GM12878 (cell line): ENCODE measurements around the gene FMNL2. TPM values are rescaled to one million over a fixed set of nuclear protein-coding genes. Genes with fewer than 3 reads are reported as not detected.

Source experiments
- ATF7 ChIP-seq: fragments of 450-650 bp; IDR thresholded peaks from 2 replicates; pipeline ENCODE4 v1.6.1; 2016; ENCODE audit warnings: low read depth, mild to moderate bottlenecking
- BHLHE40 ChIP-seq, 2 experiments: fragments of 450-650 bp in 1 of 2; IDR thresholded peaks; 2 replicates each; pipeline ENCODE4 v1.6.1; 2011 to 2017; ENCODE audit warnings: low read depth in 2 of 2, borderline replicate concordance in 1 of 2, improper control_type of control experiment in 1 of 2, low read length in 1 of 2, mild to moderate bottlenecking in 1 of 2
- CHD4 ChIP-seq: fragments of 200-600 bp; sonication (generic); IDR thresholded peaks from 2 replicates; pipeline ENCODE4 v1.6.1; 2016; ENCODE audit warnings: mild to moderate bottlenecking
- IKZF2 ChIP-seq, 2 experiments: fragments of 450-650 bp; IDR thresholded peaks; 2 replicates each; pipeline ENCODE4 v1.6.1; 2017; ENCODE audit warnings: mild to moderate bottlenecking in 2 of 2, moderate library complexity in 2 of 2
- IRF4 ChIP-seq: IDR thresholded peaks from 2 replicates; pipeline ENCODE4 v1.6.1; 2011; ENCODE audit warnings: low read depth, low read length
- JUNB ChIP-seq: IDR thresholded peaks from 2 replicates; pipeline ENCODE4 v1.6.1; 2016; ENCODE audit warnings: antibody characterized with exemption, mild to moderate bottlenecking
- LARP7 ChIP-seq: fragments of 450-650 bp; IDR thresholded peaks from 2 replicates; pipeline ENCODE4 v1.6.1; 2017; ENCODE audit warnings: mild to moderate bottlenecking
- MEF2A ChIP-seq: IDR thresholded peaks from 2 replicates; pipeline ENCODE4 v1.6.1; 2011; ENCODE audit warnings: low read depth, mild to moderate bottlenecking, low read length, moderate library complexity; ENCODE audit not compliant: insufficient read depth
- NFIC ChIP-seq: IDR thresholded peaks from 2 replicates; pipeline ENCODE4 v1.6.1; 2012; ENCODE audit warnings: low read depth, mild to moderate bottlenecking, inconsistent platforms, low read length, moderate library complexity
- PML ChIP-seq: IDR thresholded peaks from 2 replicates; pipeline ENCODE4 v1.6.1; 2012; ENCODE audit warnings: low read length, inconsistent platforms
- POU2F2 ChIP-seq: IDR thresholded peaks from 3 replicates; pipeline ENCODE4 v1.6.1; 2011; ENCODE audit warnings: low read depth, mild to moderate bottlenecking, low read length, borderline replicate concordance
- RUNX3 ChIP-seq: IDR thresholded peaks from 2 replicates; pipeline ENCODE4 v1.6.1; 2012; ENCODE audit warnings: low read length, inconsistent platforms
- YBX1 ChIP-seq: fragments of 450-650 bp; IDR thresholded peaks from 2 replicates; pipeline ENCODE4 v1.6.1; 2016; ENCODE audit warnings: antibody characterized with exemption
- ZBED1 ChIP-seq: IDR thresholded peaks from 2 replicates; pipeline ENCODE4 v1.6.1; 2016; ENCODE audit warnings: borderline replicate concordance
- ZNF384 ChIP-seq: IDR thresholded peaks from 2 replicates; pipeline ENCODE4 v1.6.1; 2012; ENCODE audit warnings: low read depth, mild to moderate bottlenecking, low read length, improper control_type of control experiment, borderline replicate concordance
- polyA plus RNA-seq, 11 experiments: library from polyadenylated mRNA; depleted of rRNA in 4 of 11; unstranded in 6 of 11; stranded (reverse) in 5 of 11; fragments of >200 nt; fragmentation: Nextera tagmentation in 4 of 11; fragmentation: Illumina TruSeq in 1 of 11; extraction: Ambion mirVana in 4 of 11; extraction: Trizol in 1 of 11; gene quantifications; 1 replicate in 1 of 11; 2 replicates in 10 of 11; pipeline versions ENCODE4 v1.2.1 to v1.2.3, GENCODE V29; 2011 to 2016; ENCODE audit warnings: inconsistent platforms in 2 of 11, missing spikeins in 2 of 11, low read depth in 1 of 11
- total RNA-seq, 4 experiments: library from RNA; depleted of rRNA in 3 of 4; stranded (reverse); fragments of >200 nt in 3 of 4; fragmentation: Illumina TruSeq in 1 of 4; extraction: Trizol in 1 of 4; gene quantifications; 2 replicates each; pipeline versions ENCODE4 v1.2.1 to v1.2.3, GENCODE V29; 2013 to 2021
- TF ChIP-seq, protein P1 (sequence below): fragments of 450-650 bp; formaldehyde crosslinking; IDR thresholded peaks from 2 replicates; pipeline ENCODE4 v1.5.0; 2022; ENCODE audit warnings: mild to moderate bottlenecking, missing genetic modification characterization
- TF ChIP-seq, protein P2 (sequence below): IDR thresholded peaks from 2 replicates; pipeline ENCODE4 v1.6.1; 2012; ENCODE audit warnings: low read length, inconsistent platforms
- TF ChIP-seq, protein P3 (sequence below): fragments of 450-650 bp; IDR thresholded peaks from 2 replicates; pipeline ENCODE4 v1.6.1; 2017; ENCODE audit warnings: mild to moderate bottlenecking, low read depth, inconsistent platforms; ENCODE audit not compliant: poor library complexity, severe bottlenecking
- TF ChIP-seq, protein P4 (sequence below): fragments of 450-650 bp; IDR thresholded peaks from 2 replicates; pipeline ENCODE4 v1.6.1; 2017; ENCODE audit warnings: low read depth, mild to moderate bottlenecking, moderate library complexity

Gene FMNL2
- total and polyA plus RNA-seq, 10 of the 15 experiments (the other 5 are each of a cell fraction or from before 2014, with no cell fraction given), result 0.13 to 9.9 (median 0.35) TPM

DNA sequence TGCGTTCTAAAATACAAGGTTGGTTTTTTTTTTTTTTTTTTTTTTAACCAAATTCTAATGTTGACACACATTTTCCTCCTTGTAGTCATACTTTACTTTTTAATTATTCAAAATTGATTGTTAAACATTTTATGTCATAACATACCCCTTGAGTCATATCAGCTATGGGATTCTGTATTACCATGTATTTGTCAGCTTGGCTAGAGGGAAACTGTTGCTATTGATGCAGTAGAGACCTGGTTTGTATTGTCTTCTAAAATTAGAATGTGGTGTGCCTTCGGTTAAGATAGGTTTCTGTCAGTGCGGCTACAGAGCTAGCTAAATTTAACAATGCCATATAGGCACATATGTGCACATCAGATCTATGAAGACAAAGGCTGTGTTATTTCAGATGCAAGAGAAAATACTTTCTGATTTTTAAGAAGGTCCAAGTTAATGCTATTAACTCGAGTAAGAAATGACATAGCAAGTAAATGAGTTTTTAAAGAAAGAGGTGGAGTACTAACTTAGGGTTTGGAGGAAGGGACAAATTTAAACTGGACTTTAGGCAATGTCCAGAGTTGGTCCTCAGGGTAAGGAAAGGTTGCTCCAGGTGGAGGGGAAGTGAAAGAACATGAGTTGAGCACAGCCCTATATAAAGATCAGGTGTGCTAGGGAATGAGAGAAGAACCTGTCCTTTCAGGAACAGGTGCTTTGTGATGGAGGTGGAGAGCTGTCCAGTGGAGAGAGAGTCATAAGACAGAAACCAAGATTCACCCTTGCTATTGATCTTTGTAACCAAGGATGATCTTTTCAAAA, 230.0 kb downstream of the FMNL2 start (continued):
- TF ChIP-seq, protein P1, sequence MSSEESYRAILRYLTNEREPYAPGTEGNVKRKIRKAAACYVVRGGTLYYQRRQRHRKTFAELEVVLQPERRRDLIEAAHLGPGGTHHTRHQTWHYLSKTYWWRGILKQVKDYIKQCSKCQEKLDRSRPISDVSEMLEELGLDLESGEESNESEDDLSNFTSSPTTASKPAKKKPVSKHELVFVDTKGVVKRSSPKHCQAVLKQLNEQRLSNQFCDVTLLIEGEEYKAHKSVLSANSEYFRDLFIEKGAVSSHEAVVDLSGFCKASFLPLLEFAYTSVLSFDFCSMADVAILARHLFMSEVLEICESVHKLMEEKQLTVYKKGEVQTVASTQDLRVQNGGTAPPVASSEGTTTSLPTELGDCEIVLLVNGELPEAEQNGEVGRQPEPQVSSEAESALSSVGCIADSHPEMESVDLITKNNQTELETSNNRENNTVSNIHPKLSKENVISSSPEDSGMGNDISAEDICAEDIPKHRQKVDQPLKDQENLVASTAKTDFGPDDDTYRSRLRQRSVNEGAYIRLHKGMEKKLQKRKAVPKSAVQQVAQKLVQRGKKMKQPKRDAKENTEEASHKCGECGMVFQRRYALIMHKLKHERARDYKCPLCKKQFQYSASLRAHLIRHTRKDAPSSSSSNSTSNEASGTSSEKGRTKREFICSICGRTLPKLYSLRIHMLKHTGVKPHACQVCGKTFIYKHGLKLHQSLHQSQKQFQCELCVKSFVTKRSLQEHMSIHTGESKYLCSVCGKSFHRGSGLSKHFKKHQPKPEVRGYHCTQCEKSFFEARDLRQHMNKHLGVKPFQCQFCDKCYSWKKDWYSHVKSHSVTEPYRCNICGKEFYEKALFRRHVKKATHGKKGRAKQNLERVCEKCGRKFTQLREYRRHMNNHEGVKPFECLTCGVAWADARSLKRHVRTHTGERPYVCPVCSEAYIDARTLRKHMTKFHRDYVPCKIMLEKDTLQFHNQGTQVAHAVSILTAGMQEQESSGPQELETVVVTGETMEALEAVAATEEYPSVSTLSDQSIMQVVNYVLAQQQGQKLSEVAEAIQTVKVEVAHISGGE (CRISPR knock-in tag), result no peak
- no peak for TF ChIP-seq LARP7
- TF ChIP-seq, protein P2, sequence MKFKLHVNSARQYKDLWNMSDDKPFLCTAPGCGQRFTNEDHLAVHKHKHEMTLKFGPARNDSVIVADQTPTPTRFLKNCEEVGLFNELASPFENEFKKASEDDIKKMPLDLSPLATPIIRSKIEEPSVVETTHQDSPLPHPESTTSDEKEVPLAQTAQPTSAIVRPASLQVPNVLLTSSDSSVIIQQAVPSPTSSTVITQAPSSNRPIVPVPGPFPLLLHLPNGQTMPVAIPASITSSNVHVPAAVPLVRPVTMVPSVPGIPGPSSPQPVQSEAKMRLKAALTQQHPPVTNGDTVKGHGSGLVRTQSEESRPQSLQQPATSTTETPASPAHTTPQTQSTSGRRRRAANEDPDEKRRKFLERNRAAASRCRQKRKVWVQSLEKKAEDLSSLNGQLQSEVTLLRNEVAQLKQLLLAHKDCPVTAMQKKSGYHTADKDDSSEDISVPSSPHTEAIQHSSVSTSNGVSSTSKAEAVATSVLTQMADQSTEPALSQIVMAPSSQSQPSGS, result peak; percentile 81
- peak; percentile 96 for TF ChIP-seq MEF2A
- peak; percentile 75 for TF ChIP-seq JUNB
- TF ChIP-seq IRF4, result peak; percentile 81
- TF ChIP-seq YBX1, result no peak
- TF ChIP-seq RUNX3, result peak; percentile 86
- TF ChIP-seq POU2F2, result peak; percentile 43; the same call in 1 of the 3 replicates
- no peak for TF ChIP-seq PML
- no peak for TF ChIP-seq CHD4
- peak; percentile 58 to 63; a peak in 2 of 4 replicates for TF ChIP-seq BHLHE40 (IDR thresholded peaks at IDR 0.05; ENCODE audit: borderline replicate concordance in 1 of 2, low read depth in 2 of 2, low read length in 1 of 2)
- TF ChIP-seq, protein P3, sequence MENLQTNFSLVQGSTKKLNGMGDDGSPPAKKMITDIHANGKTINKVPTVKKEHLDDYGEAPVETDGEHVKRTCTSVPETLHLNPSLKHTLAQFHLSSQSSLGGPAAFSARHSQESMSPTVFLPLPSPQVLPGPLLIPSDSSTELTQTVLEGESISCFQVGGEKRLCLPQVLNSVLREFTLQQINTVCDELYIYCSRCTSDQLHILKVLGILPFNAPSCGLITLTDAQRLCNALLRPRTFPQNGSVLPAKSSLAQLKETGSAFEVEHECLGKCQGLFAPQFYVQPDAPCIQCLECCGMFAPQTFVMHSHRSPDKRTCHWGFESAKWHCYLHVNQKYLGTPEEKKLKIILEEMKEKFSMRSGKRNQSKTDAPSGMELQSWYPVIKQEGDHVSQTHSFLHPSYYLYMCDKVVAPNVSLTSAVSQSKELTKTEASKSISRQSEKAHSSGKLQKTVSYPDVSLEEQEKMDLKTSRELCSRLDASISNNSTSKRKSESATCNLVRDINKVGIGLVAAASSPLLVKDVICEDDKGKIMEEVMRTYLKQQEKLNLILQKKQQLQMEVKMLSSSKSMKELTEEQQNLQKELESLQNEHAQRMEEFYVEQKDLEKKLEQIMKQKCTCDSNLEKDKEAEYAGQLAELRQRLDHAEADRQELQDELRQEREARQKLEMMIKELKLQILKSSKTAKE, result peak; percentile 73
- TF ChIP-seq, protein P4, sequence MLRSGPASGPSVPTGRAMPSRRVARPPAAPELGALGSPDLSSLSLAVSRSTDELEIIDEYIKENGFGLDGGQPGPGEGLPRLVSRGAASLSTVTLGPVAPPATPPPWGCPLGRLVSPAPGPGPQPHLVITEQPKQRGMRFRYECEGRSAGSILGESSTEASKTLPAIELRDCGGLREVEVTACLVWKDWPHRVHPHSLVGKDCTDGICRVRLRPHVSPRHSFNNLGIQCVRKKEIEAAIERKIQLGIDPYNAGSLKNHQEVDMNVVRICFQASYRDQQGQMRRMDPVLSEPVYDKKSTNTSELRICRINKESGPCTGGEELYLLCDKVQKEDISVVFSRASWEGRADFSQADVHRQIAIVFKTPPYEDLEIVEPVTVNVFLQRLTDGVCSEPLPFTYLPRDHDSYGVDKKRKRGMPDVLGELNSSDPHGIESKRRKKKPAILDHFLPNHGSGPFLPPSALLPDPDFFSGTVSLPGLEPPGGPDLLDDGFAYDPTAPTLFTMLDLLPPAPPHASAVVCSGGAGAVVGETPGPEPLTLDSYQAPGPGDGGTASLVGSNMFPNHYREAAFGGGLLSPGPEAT, result peak; percentile 52; the same call in 1 of the 2 replicates
- TF ChIP-seq NFIC, result peak; percentile 74
- TF ChIP-seq IKZF2 (IDR thresholded peaks at IDR 0.05), result peak; percentile 80 to 83; a peak in 3 of 4 replicates
- peak; percentile 57; the same call in 1 of the 2 replicates for TF ChIP-seq ZNF384
- peak; percentile 24; the same call in 1 of the 2 replicates for TF ChIP-seq ZBED1
- peak; percentile 76 for TF ChIP-seq ATF7
